HepG2 (cell line): ENCODE data around the gene ABI3BP.

Source experiments
- ELF1 ChIP-seq: sonication (generic); formaldehyde crosslinking; IDR thresholded peaks from 2 replicates; pipeline ENCODE4 v1.4.0; 2020; ENCODE audit warnings: missing genetic modification reagents
- HMGXB3 ChIP-seq: sonication (generic); formaldehyde crosslinking; IDR thresholded peaks from 2 replicates; pipeline ENCODE4 v1.4.0; 2020; ENCODE audit warnings: missing genetic modification reagents, borderline replicate concordance
- SP1 ChIP-seq, 2 experiments: fragments of 450-650 bp in 1 of 2; sonication (generic) in 1 of 2; formaldehyde crosslinking in 1 of 2; IDR thresholded peaks; 2 replicates each; pipeline versions ENCODE4 v1.4.0 to v1.6.1; 2016 to 2020; ENCODE audit warnings: missing genetic modification reagents in 1 of 2
- YY1 ChIP-seq: IDR thresholded peaks from 2 replicates; pipeline ENCODE4 v1.6.1; 2011; ENCODE audit warnings: low read length, low read depth, moderate library complexity, mild to moderate bottlenecking; ENCODE audit not compliant: insufficient read depth, insufficient replicate concordance
- ZNF577 ChIP-seq: sonication (generic); formaldehyde crosslinking; IDR thresholded peaks from 2 replicates; pipeline ENCODE4 v1.4.0; 2020; ENCODE audit warnings: mild to moderate bottlenecking, low read depth, missing genetic modification reagents, borderline replicate concordance

GRCh38 chr3:100913870-100914648 is 79.2 kb downstream of the ABI3BP start:
- TF ChIP-seq YY1 (no peak), ZNF577 (CRISPR knock-in tag) (no peak), HMGXB3 (CRISPR knock-in tag) (no peak), ELF1 (CRISPR knock-in tag) (no peak), SP1 (IDR thresholded peaks at IDR 0.05) (no peak), SP1 (CRISPR knock-in tag; IDR thresholded peaks at IDR 0.05) (no peak)
